Common myeloid progenitor, CD34-positive (primary cell): ENCODE measurements around the gene TSPAN3.

Experiments
- CTCF ChIA-PET: fragments of 350-600 bp; sonication (Branson Sonifier 250); formaldehyde crosslinking; loops from one replicate; lab custom pipeline; 2021; ENCODE audit warnings: antibody characterized with exemption; lab: Charles Lee
- POLR2A ChIA-PET: fragments of 350-600 bp; sonication (Branson Sonifier 250); formaldehyde crosslinking; loops from one replicate; lab custom pipeline; 2021; ENCODE audit warnings: antibody characterized with exemption; lab: Charles Lee
- DNase-seq, 3 donors: peaks; one replicate each; pipeline versions ENCODE4 v3.0.0 to v3.0.0-alpha.2; 2013
- H3K27ac ChIP-seq, 2 experiments: 1 replicate in 1 of 2; 2 replicates in 1 of 2; pipeline ENCODE4 v1.7.0; 2013; ENCODE audit warnings: inconsistent platforms in 2 of 2, low read length in 2 of 2, mild to moderate bottlenecking in 2 of 2, low read depth in 1 of 2, moderate library complexity in 1 of 2; ENCODE audit not compliant: severe bottlenecking in 2 of 2, insufficient read depth in 1 of 2, poor library complexity in 1 of 2
- H3K27me3 ChIP-seq, 5 experiments: replicated peaks in 2 of 5; 1 replicate in 3 of 5; 2 replicates in 2 of 5; pipeline versions ENCODE4 v1.6.1 to v1.7.0; 2013; ENCODE audit warnings: low read length in 4 of 5, mild to moderate bottlenecking in 2 of 5, moderate library complexity in 2 of 5, inconsistent platforms in 1 of 5; ENCODE audit not compliant: insufficient read depth in 5 of 5, control insufficient read depth in 4 of 5
- H3K36me3 ChIP-seq, 4 experiments: 1 replicate in 2 of 4; 2 replicates in 2 of 4; pipeline versions ENCODE4 v1.6.1 to v1.7.0; 2013; ENCODE audit warnings: low read length in 3 of 4, control low read depth in 1 of 4, mild to moderate bottlenecking in 1 of 4; ENCODE audit not compliant: control insufficient read depth in 4 of 4, insufficient read depth in 4 of 4
- H3K4me1 ChIP-seq, 4 experiments: 1 replicate in 3 of 4; 2 replicates in 1 of 4; pipeline versions ENCODE4 v1.6.1 to v1.7.1; 2013; ENCODE audit warnings: low read length in 3 of 4, mild to moderate bottlenecking in 3 of 4, control low read depth in 1 of 4, inconsistent platforms in 1 of 4, moderate library complexity in 1 of 4; ENCODE audit not compliant: control insufficient read depth in 4 of 4, insufficient read depth in 4 of 4; ENCODE audit errors: control extremely low read depth in 1 of 4
- H3K4me3 ChIP-seq, 7 experiments: 1 replicate in 4 of 7; 2 replicates in 3 of 7; pipeline versions ENCODE4 v1.5.1 to v1.7.0; 2013; ENCODE audit warnings: mild to moderate bottlenecking in 7 of 7, low read length in 6 of 7, moderate library complexity in 6 of 7, inconsistent platforms in 2 of 7, low read depth in 2 of 7, control low read depth in 1 of 7; ENCODE audit not compliant: insufficient read depth in 4 of 7, control insufficient read depth in 1 of 7; ENCODE audit errors: extremely low read depth in 1 of 7
- H3K9me3 ChIP-seq, 5 experiments: 1 replicate in 4 of 5; 2 replicates in 1 of 5; pipeline versions ENCODE4 v1.6.1 to v1.7.1; 2013; ENCODE audit warnings: low read length in 4 of 5, mild to moderate bottlenecking in 2 of 5, inconsistent platforms in 1 of 5, low read depth in 1 of 5, moderate library complexity in 1 of 5; ENCODE audit not compliant: control insufficient read depth in 4 of 5, insufficient read depth in 2 of 5; ENCODE audit errors: control extremely low read depth in 1 of 5
- WGBS: methylation state at CpG from one replicate; pipeline ENCODE4 v1.1.5; 2013; ENCODE audit not compliant: insufficient coverage; 5-methylcytosine and 5-hydroxymethylcytosine counted together

TSPAN3 gene

GRCh38 chr15:77039848-77040247 is 31.1 kb downstream of the TSPAN3 start:
- ChIA-PET CTCF (interaction anchor here (1.4 kb wide), 1 partner anchor 13 kb away, joined by 4 read pairs; no protein-coding TSS in a partner anchor), POLR2A (no interaction called here)
- no CpG with 5 or more reads among the region's 8 CpGs for WGBS
- Histone ChIP-seq H3K9me3 (peaks cover 0 to 13% (median 0%) of the 10 kb centered on the region in 5 experiments), H3K36me3 (peaks cover 16 to 76% (median 43%) of the 10 kb centered on the region in 4 experiments), H3K4me3 (no peak overlapping the region), H3K4me1 (no peaks in the 10 kb centered on the region), H3K27me3 (no peaks in the 10 kb centered on the region), H3K27ac (no peak overlapping the region)
- no peak for DNase-seq

GRCh38 chr15:77039217-77039533 is 31.7 kb downstream of the TSPAN3 start:
- no CpG with 5 or more reads among the region's 5 CpGs for WGBS
- no peaks in the 10 kb centered on the region for H3K4me1 ChIP-seq

GRCh38 chr15:77038312-77039216 is 32.3 kb downstream of the TSPAN3 start:
- H3K36me3 ChIP-seq: peaks cover 15 to 67% (median 32%) of the 10 kb centered on the region in 4 experiments
- no peak overlapping the region for H3K27ac ChIP-seq
- H3K27me3 ChIP-seq: no peaks in the 10 kb centered on the region
- WGBS: no CpG with 5 or more reads among the region's 10 CpGs
- H3K4me3 ChIP-seq: no peak overlapping the region
- CTCF ChIA-PET: interaction anchor here (18.2 kb wide), 1 partner anchor 63 kb away, joined by 269 read pairs; no protein-coding TSS in a partner anchor
- POLR2A ChIA-PET: no interaction called here
- peaks cover 0 to 13% (median 0%) of the 10 kb centered on the region in 5 experiments for H3K9me3 ChIP-seq
- DNase-seq: no peak
- no peaks in the 10 kb centered on the region for H3K4me1 ChIP-seq

More at GRCh38 chr15:77039217-77039533, 31.7 kb downstream of the TSPAN3 start:
- H3K9me3 ChIP-seq: peaks cover 0 to 13% (median 0%) of the 10 kb centered on the region in 5 experiments
- no peak overlapping the region for H3K27ac ChIP-seq
- peaks cover 16 to 69% (median 36%) of the 10 kb centered on the region in 4 experiments for H3K36me3 ChIP-seq
- DNase-seq: no peak
- ChIA-PET POLR2A (no interaction called here), CTCF (no interaction called here)
- H3K27me3 ChIP-seq: no peaks in the 10 kb centered on the region
- H3K4me3 ChIP-seq: no peak overlapping the region

- no peaks in the 10 kb centered on the region for H3K4me1 ChIP-seq
- POLR2A ChIA-PET: no interaction called here
- 96% methylated on average over 8 of the region's 12 CpGs for WGBS
- peaks cover 11 to 60% (median 28%) of the 10 kb centered on the region in 4 experiments for H3K36me3 ChIP-seq
- no peak overlapping the region for H3K4me3 ChIP-seq
- DNase-seq: no peak
- no peak overlapping the region for H3K27ac ChIP-seq
- no peaks in the 10 kb centered on the region for H3K27me3 ChIP-seq
- peaks cover 0 to 13% (median 0%) of the 10 kb centered on the region in 5 experiments for H3K9me3 ChIP-seq
- CTCF ChIA-PET: interaction anchor here (0.8 to 18.2 kb wide), 2 partner anchors 9 to 62 kb away, joined by 3 to 269 read pairs; no protein-coding TSS in a partner anchor
These were observed 33.3 kb downstream of the TSPAN3 start for GRCh38 chr15:77037388-77038209.

- Histone ChIP-seq H3K36me3 (peaks cover 11 to 51% (median 25%) of the 10 kb centered on the region in 4 experiments), H3K4me3 (no peak overlapping the region), H3K4me1 (peaks cover 0 to 5% (median 1%) of the 10 kb centered on the region in 4 experiments), H3K27me3 (no peaks in the 10 kb centered on the region), H3K27ac (no peak overlapping the region), H3K9me3 (peaks cover 0 to 13% (median 0%) of the 10 kb centered on the region in 5 experiments)
- WGBS: 95% methylated on average over 14 of the region's 22 CpGs
- DNase-seq: no peak
- ChIA-PET CTCF (interaction anchor here (0.8 to 18.2 kb wide), 3 partner anchors 10 to 61 kb away, joined by 3 to 269 read pairs (median 4); no protein-coding TSS in a partner anchor), POLR2A (no interaction called here)
These were observed 34.1 kb downstream of the TSPAN3 start for GRCh38 chr15:77036537-77037387.

GRCh38 chr15:77035999-77036471 is 34.9 kb downstream of the TSPAN3 start:
- Histone ChIP-seq H3K9me3 (peaks cover 0 to 13% (median 0%) of the 10 kb centered on the region in 5 experiments), H3K4me3 (no peak overlapping the region), H3K27me3 (no peaks in the 10 kb centered on the region), H3K27ac (no peak overlapping the region), H3K4me1 (peaks cover 0 to 12% (median 7%) of the 10 kb centered on the region in 4 experiments), H3K36me3 (peaks cover 11 to 49% (median 25%) of the 10 kb centered on the region in 4 experiments)
- POLR2A ChIA-PET: no interaction called here
- no peak for DNase-seq
- CTCF ChIA-PET: interaction anchor here (1.0 to 18.2 kb wide), 3 partner anchors 9 to 60 kb away, joined by 4 to 269 read pairs (median 8); no protein-coding TSS in a partner anchor
- 97% methylated on average over 12 of the region's 13 CpGs for WGBS
